Tibial nerve (tissue), 4 donors: ENCODE measurements around the gene SLC9B2. TPM values are rescaled to one million over a fixed set of nuclear protein-coding genes. Genes with fewer than 3 reads are reported as not detected.

Experiments
- DNase-seq, 2 donors: peaks; one replicate each; pipeline ENCODE4 v3.0.0-alpha.2; 2019; ENCODE audit warnings: low spot score in 2 of 2
- H3K27ac ChIP-seq, 4 donors: fragments of 200-600 bp; sonication (generic) in 3 of 4; one replicate each; pipeline ENCODE4 v1.5.1; 2017 to 2019; ENCODE audit warnings: mild to moderate bottlenecking in 1 of 4
- H3K27me3 ChIP-seq, 2 donors: fragments of 200-600 bp; sonication (generic) in 1 of 2; one replicate each; pipeline versions ENCODE4 v1.5.1 to v1.6.0; 2017 to 2019
- H3K36me3 ChIP-seq, 3 donors: fragments of 200-600 bp; sonication (generic); one replicate each; pipeline ENCODE4 v1.5.1; 2018 to 2019
- H3K4me1 ChIP-seq, 4 donors: fragments of 200-600 bp; sonication (generic) in 3 of 4; one replicate each; pipeline ENCODE4 v1.5.1; 2017 to 2019
- H3K4me3 ChIP-seq, 4 donors: fragments of 200-600 bp; sonication (generic) in 3 of 4; one replicate each; pipeline ENCODE4 v1.5.1; 2017 to 2019; ENCODE audit warnings: mild to moderate bottlenecking in 1 of 4, moderate library complexity in 1 of 4
- H3K9me3 ChIP-seq, 4 donors: fragments of 200-600 bp; sonication (generic) in 3 of 4; one replicate each; pipeline ENCODE4 v1.5.1; 2017 to 2019
- CTCF ChIP-seq, 5 experiments: fragments of 200-600 bp in 3 of 5; fragments of 450-650 bp in 2 of 5; sonication (generic) in 3 of 5; IDR thresholded peaks; one replicate each; pipeline ENCODE4 v1.5.1; 2016 to 2019; ENCODE audit warnings: antibody characterized with exemption in 5 of 5, mild to moderate bottlenecking in 3 of 5, moderate library complexity in 2 of 5
- EP300 ChIP-seq, 2 donors: sonication (generic); formaldehyde crosslinking; IDR thresholded peaks; one replicate each; pipeline ENCODE4 v1.6.1; 2017; ENCODE audit warnings: antibody characterized with exemption in 2 of 2, mild to moderate bottlenecking in 1 of 2
- POLR2A ChIP-seq, 2 donors: fragments of 450-650 bp; IDR thresholded peaks; one replicate each; pipeline ENCODE4 v1.6.1; 2017; ENCODE audit warnings: antibody characterized with exemption in 2 of 2, mild to moderate bottlenecking in 2 of 2, moderate library complexity in 2 of 2
- WGBS, 2 donors: methylation state at CpG; one replicate each; pipeline ENCODE4 v1.1.5; 2018; 5-methylcytosine and 5-hydroxymethylcytosine counted together
- total RNA-seq, 4 donors: library from RNA; depleted of rRNA; stranded (reverse); fragments of >200 nt; gene quantifications; one replicate each; pipeline ENCODE4 v1.1.0, GENCODE V29; 2016

Gene SLC9B2
- total RNA-seq, 4 donors from 2014 or later: 13.1 to 29.4 (median 22.2) TPM

GRCh38 chr4:103050736-103051436 lies 25.7 kb downstream of the SLC9B2 start:
- Histone ChIP-seq H3K9me3 (no peaks in the 10 kb centered on the region), H3K27me3 (no peaks in the 10 kb centered on the region), H3K36me3 (peaks cover 0 to 17% (median 0%) of the 10 kb centered on the region in 3 donors), H3K4me3 (no peak overlapping the region), H3K4me1 (no peaks in the 10 kb centered on the region), H3K27ac (no peak overlapping the region)
- TF ChIP-seq CTCF (IDR thresholded peaks at IDR 0.05) (no peak), EP300 (IDR thresholded peaks at IDR 0.05) (no peak), POLR2A (IDR thresholded peaks at IDR 0.05) (no peak)
- no peak for DNase-seq
- WGBS, 2 donors: 23 to 28% methylated on average over 2 of the region's 2 CpGs

- no peak overlapping the region for H3K27ac ChIP-seq
- DNase-seq: no peak
- no peaks in the 10 kb centered on the region for H3K4me1 ChIP-seq
- H3K9me3 ChIP-seq: no peaks in the 10 kb centered on the region
- WGBS, 2 donors: 47 to 52% methylated on average over 5 of the region's 5 CpGs
- no peak for TF ChIP-seq EP300 (IDR thresholded peaks at IDR 0.05)
- peak in 4 of 5 experiments; percentile 47 to 66 (median 60) for TF ChIP-seq CTCF (IDR thresholded peaks at IDR 0.05)
- H3K36me3 ChIP-seq: peaks cover 0 to 31% (median 0%) of the 10 kb centered on the region in 3 donors
- no peak overlapping the region for H3K4me3 ChIP-seq
- no peaks in the 10 kb centered on the region for H3K27me3 ChIP-seq
These were observed 29.9 kb downstream of the SLC9B2 start for GRCh38 chr4:103046416-103047290.

GRCh38 chr4:103044183-103044582 lies 32.4 kb downstream of the SLC9B2 start:
- Histone ChIP-seq H3K4me1 (no peaks in the 10 kb centered on the region), H3K27me3 (no peaks in the 10 kb centered on the region), H3K36me3 (peaks cover 0 to 22% (median 0%) of the 10 kb centered on the region in 3 donors), H3K9me3 (no peaks in the 10 kb centered on the region), H3K4me3 (no peak overlapping the region), H3K27ac (no peak overlapping the region)
- WGBS, 2 donors: 81 to 83% methylated on average over 2 of the region's 2 CpGs
- TF ChIP-seq CTCF (IDR thresholded peaks at IDR 0.05) (no peak), POLR2A (IDR thresholded peaks at IDR 0.05) (no peak), EP300 (IDR thresholded peaks at IDR 0.05) (no peak)
- no peak for DNase-seq

GRCh38 chr4:103036169-103036568 lies 40.4 kb downstream of the SLC9B2 start:
- 93 to 100% methylated on average over 2 of the region's 2 CpGs for WGBS, 2 donors
- H3K27me3 ChIP-seq: no peaks in the 10 kb centered on the region
- peaks cover 0 to 9% (median 0%) of the 10 kb centered on the region in 4 donors for H3K9me3 ChIP-seq
- H3K4me1 ChIP-seq: no peaks in the 10 kb centered on the region
- no peak overlapping the region for H3K4me3 ChIP-seq
- H3K27ac ChIP-seq: no peak overlapping the region
- no peak for DNase-seq
- peaks cover 0 to 29% (median 0%) of the 10 kb centered on the region in 3 donors for H3K36me3 ChIP-seq
- TF ChIP-seq POLR2A (IDR thresholded peaks at IDR 0.05): no peak
- no peak for TF ChIP-seq CTCF (IDR thresholded peaks at IDR 0.05)
- TF ChIP-seq EP300 (IDR thresholded peaks at IDR 0.05): no peak

- Histone ChIP-seq H3K27ac (no peak overlapping the region), H3K4me1 (no peaks in the 10 kb centered on the region), H3K36me3 (peaks cover 0 to 40% (median 0%) of the 10 kb centered on the region in 3 donors), H3K4me3 (no peak overlapping the region), H3K9me3 (peaks cover 0 to 9% (median 0%) of the 10 kb centered on the region in 4 donors), H3K27me3 (no peaks in the 10 kb centered on the region)
- WGBS, 2 donors: 70 to 75% methylated on average over 2 of the region's 2 CpGs
- TF ChIP-seq EP300 (IDR thresholded peaks at IDR 0.05): no peak
- no peak for TF ChIP-seq POLR2A (IDR thresholded peaks at IDR 0.05)
- DNase-seq: no peak
These were observed 44.0 kb downstream of the SLC9B2 start for GRCh38 chr4:103032574-103032973.
